ENCODE results near the gene AKR1C3.
"Not testable (repeated sequence)": the region's sequence is repeated elsewhere in the genome, so short reads cannot be mapped to it uniquely, and the experiment has no call there.

The AKR1C3 gene

DNA sequence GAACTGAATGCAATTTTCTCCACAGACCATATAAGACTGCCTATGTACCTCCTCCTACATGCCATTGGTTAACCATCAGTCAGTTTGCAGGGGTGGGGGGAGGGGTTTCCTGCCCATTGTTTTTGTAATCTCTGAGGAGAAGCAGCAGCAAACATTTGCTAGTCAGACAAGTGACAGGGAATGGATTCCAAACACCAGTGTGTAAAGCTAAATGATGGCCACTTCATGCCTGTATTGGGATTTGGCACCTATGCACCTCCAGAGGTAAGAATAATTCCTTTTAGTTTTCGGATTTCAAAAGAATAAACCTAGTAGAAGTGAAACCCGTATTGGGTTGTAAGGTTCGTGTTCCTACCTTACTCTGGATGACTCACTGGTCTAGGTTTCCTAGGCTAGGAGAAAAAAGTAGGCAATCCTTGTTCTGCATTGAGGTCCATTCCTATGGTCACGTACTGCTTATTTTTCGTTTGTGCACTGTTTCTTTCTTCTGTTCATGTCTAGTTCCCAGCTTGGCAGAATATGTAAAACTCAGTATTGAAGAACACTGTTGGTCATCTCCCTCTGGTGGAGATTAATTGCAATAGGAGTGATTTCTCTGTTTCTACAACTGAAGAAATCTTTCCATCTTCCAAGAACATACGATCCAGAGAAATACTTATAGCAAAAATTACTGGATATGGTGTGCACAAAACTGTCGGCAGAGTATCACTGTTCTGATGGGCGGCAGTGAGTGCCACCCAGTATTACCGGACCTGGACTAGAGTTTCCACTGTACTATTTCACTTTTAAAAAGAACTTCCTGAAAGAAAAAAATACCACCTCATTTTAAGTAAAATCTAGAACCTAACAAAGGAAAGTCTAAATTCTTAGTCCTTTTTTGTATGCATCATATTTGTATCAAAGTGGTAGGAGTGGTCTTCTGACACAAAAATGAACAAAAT, at the start of gene AKR1C3:
Gene AKR1C3 (plus strand): TSS at position 150 of the 941 bp plus-strand sequence. CDS start 31 bp downstream, at position 181.
- no peak for FAIRE-seq
- TF ChIP-seq, protein P1, sequence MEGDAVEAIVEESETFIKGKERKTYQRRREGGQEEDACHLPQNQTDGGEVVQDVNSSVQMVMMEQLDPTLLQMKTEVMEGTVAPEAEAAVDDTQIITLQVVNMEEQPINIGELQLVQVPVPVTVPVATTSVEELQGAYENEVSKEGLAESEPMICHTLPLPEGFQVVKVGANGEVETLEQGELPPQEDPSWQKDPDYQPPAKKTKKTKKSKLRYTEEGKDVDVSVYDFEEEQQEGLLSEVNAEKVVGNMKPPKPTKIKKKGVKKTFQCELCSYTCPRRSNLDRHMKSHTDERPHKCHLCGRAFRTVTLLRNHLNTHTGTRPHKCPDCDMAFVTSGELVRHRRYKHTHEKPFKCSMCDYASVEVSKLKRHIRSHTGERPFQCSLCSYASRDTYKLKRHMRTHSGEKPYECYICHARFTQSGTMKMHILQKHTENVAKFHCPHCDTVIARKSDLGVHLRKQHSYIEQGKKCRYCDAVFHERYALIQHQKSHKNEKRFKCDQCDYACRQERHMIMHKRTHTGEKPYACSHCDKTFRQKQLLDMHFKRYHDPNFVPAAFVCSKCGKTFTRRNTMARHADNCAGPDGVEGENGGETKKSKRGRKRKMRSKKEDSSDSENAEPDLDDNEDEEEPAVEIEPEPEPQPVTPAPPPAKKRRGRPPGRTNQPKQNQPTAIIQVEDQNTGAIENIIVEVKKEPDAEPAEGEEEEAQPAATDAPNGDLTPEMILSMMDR (IDR thresholded peaks at IDR 0.05; ENCODE audit: insufficient read depth, missing control alignments), result peak; percentile 43
- DNase-seq (ENCODE audit: insufficient read length, low spot score), result no peak

DNA sequence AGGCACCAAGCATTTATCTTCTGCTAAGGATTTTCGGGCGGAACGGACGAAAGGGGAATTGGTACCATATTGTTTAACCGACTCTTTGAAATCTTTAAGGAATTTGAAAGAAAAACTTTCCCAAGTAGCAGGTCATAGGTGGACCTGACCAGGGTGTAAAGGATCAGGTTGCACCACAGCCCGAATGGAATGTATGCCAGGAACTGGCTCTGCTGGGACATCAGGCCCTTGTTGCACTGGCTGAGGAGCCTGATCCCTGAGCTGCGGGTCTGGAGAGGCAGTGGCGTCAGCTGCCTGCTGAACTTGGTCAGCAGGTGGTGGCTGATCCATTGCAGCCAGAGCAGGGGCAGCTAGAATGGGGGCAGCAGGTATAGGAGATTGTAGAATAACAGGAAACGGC, 49.1 kb upstream of the AKR1C3 start:
- no peak for DNase-seq (ENCODE audit: insufficient read length, low spot score)
- FAIRE-seq, result no peak
- TF ChIP-seq, protein P1 (IDR thresholded peaks at IDR 0.05; ENCODE audit: insufficient read depth, missing control alignments), result no peak

DNA sequence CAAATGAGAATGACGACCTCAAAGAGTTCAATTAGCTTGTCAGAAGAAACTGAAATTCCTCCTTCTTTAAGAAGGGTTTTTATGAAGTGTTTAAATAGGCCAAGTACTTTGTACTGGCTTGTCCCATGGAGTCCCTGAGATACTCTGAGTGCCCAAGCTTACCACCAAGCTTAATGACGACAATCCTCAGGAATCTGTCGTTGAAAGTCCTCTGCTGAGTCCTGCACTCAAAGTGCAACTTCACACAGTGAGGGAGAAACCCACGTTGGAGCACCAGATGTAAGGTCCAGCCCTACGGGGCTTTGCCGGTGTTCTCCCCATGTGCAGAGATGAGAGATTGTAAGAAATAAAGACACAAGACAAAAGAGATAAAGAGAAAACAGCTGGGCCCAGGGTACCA, 47.8 kb upstream of the AKR1C3 start:
- FAIRE-seq (no peak), DNase-seq (ENCODE audit: insufficient read length, low spot score) (no peak)
- TF ChIP-seq, protein P1 (IDR thresholded peaks at IDR 0.05; ENCODE audit: insufficient read depth, missing control alignments), result no peak

DNA sequence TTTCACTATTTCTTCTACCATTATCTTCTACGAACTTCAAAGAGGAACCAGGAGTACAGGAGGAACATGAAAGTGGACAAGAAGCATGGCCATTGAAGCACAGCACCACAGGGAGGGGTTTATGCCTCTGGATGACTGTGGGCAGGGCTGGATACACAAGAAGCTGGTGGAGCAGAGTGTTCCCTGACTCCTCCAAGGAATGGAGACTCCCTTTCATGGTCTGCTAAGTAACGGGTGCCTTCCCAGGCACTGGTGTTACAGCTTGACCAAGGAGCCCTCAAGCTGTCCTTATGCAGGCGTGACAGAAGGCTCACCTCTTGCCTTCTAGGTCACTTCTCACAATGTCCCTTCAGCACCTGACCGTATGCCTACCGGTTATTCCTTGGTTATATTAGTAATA, 47.2 kb upstream of the AKR1C3 start:
- not testable (repeated sequence) for FAIRE-seq

DNA sequence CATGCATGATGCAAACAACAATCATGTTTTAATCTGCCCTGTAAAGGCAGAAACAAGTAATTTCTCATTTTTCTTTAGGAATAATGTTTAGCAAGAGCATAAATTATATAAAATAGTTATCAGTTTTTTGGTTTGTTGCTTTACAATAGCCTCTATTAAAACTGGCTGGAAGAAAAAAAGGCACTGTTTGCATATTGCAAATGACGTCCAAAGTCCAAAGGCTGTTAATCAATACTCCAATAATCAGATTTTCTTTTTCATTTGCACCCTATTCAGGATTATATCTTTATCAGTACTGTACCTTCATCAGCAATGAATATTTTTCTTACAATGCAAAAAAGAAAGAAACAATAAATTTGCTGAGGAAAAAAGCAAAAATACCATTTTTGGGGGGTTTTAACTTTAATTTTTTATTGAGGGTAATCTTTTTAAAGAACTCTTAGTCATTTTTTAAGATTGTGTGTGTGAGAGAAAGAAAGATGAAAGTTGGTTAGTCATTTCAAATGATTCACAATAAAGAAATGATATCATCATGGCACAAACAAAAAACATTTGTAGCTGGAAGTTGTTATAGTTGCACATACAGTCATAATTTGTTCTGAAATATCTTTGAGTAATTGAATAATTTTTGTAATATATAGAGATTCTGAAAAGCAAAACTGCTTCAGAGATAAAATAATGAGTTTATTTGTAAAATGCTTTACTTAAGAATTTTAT, 46.1 kb upstream of the AKR1C3 start:
- DNase-seq (ENCODE audit: insufficient read length, low spot score) (no peak), FAIRE-seq (no peak)
- TF ChIP-seq, protein P1 (IDR thresholded peaks at IDR 0.05; ENCODE audit: insufficient read depth, missing control alignments), result no peak

More for the DNA sequence above, 47.2 kb upstream of the AKR1C3 start:
- DNase-seq (ENCODE audit: insufficient read length, low spot score), result not testable (repeated sequence)

DNA sequence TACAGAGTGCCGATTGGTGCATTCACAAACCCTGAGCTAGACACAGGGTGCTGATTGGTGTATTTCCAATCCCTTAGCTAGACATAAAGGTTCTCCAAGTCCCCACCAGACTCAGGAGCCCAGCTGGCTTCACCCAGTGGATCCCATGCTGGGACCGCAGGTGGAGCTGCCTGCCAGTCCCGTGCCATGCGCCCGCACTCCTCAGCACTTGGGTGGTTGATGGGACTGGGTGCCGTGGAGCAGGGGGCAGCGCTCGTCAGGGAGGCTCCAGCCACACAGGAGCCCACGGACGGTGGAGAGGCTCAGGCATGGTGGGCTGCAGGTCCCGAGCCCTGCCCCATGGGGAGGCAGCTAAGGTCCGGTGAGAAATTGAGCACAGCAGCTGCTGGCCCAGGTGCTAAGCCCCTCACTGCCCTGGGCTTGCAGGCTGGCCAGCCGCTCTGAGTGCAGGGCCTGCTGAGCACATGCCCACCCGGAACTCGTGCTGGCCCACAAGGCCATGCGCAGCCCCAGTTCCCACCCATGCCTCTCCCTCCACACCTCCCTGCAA, 41.2 kb upstream of the AKR1C3 start:
- not testable (repeated sequence) for FAIRE-seq; DNase-seq (ENCODE audit: insufficient read length, low spot score)

DNA sequence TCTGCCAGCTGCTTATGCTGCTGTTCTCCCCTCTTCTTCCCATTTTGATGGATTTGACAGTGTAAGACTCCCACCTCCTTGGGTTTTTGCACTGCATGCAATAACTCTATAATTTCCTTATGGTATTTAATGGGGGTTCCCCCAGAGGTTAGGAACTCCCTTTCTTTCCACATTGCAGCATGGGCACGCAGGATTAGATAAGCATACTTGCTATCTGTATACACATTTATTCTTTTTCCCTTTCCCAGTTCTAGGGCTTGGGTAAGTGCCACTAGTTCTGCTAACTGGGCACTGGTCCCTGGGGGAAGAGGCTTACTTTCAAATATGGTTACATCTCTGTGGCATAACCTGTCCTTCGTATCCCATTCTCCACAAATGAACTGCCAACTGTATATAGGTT, 39.4 kb upstream of the AKR1C3 start:
- FAIRE-seq; DNase-seq (ENCODE audit: insufficient read length, low spot score): not testable (repeated sequence)

DNA sequence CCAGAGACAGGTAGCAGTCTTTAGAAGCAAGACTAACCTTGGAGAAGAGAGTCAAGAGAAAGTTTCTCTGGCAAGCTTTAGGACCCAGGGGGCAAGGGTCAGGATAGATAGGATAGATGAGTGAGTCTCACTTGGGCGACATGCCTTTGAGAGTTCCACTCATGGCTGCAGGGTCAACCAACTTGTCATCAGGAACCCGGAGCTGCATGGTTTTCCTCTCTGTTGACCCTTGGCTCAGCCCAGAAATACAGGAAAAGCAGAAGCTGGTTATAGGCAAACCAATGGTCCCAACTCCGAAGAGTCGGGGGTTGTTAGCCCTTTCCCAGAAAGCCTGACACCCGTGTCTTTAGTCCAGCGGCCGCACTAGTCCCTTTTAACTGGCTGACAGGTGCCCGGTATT, 34.9 kb upstream of the AKR1C3 start:
- DNase-seq (ENCODE audit: insufficient read length, low spot score); FAIRE-seq: not testable (repeated sequence)

DNA sequence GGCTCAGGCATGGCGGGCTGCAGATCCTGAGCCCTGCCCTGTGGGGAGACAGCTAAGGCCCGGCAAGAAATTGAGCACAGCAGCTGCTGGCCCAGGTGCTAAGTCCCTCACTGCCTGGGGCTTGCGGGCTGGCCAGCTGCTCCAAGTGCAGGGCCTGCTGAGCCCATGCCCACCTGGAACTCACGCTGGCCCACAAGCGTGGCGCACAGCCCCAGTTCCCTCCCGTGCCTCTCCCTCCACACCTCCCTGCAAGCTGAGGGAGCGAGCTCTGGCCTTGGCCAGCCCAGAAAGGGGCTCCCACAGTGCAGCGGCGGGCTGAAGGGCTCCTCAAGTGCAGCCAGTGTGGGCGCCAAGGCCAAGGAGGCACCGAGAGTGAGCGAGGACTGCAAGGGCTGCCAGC, 33.4 kb upstream of the AKR1C3 start:
- not testable (repeated sequence) for DNase-seq (ENCODE audit: insufficient read length, low spot score); FAIRE-seq

All from D721Med (cell line).